PC-3 (cell line): ENCODE data around the gene KPNA2. TPM values are rescaled to one million over a fixed set of nuclear protein-coding genes. Genes with fewer than 3 reads are reported as not detected.
"Not testable (repeated sequence)": the region's sequence is repeated elsewhere in the genome, so short reads cannot be mapped to it uniquely, and the experiment has no call there.

Experiments used
- ATAC-seq: fragments of 200-7000 bp; cut with Tn5 transposase; 2 replicates; pipeline ENCODE4 v1.9.1; 2020; ENCODE audit warnings: mild to moderate bottlenecking, moderate library complexity
- BruUV-seq: library from RNA; stranded (reverse); fragments of 400-500 nt; replicated peaks from 2 replicates; lab custom pipeline; 2021; lab: Mats Ljungman, UMichigan
- CTCF ChIA-PET: fragments of 300-600 bp; sonication (Branson Sonifier 250); formaldehyde crosslinking; loops from one replicate; lab custom pipeline; 2022; ENCODE audit warnings: antibody characterized with exemption; lab: Charles Lee
- POLR2A ChIA-PET: fragments of 300-600 bp; sonication (Branson Sonifier 250); formaldehyde crosslinking; loops from one replicate; lab custom pipeline; 2022; ENCODE audit warnings: antibody characterized with exemption; ENCODE audit not compliant: unreplicated experiment; lab: Charles Lee
- DNase-seq: peaks from one replicate; pipeline ENCODE4 v3.0.0-alpha.2; 2015
- H2AFZ ChIP-seq: fragments of 300-600 bp; sonication (generic); 2 replicates; pipeline ENCODE4 v1.6.0; 2016; ENCODE audit warnings: antibody characterized with exemption, low read length
- H3F3A ChIP-seq: fragments of 300-600 bp; sonication (generic); one replicate; pipeline ENCODE4 v1.6.0; 2017; ENCODE audit warnings: antibody characterized with exemption, low read length, control low read depth, mild to moderate bottlenecking; ENCODE audit not compliant: unreplicated experiment
- H3K27ac ChIP-seq: fragments of 300-600 bp; sonication (generic); 2 replicates; pipeline ENCODE4 v1.5.1; 2016; ENCODE audit warnings: mild to moderate bottlenecking, low read length
- H3K27me3 ChIP-seq: fragments of 300-600 bp; sonication (generic); 2 replicates; pipeline ENCODE4 v1.6.1; 2016; ENCODE audit warnings: low read length, mixed read lengths
- H3K36me3 ChIP-seq: fragments of 300-600 bp; sonication (generic); 2 replicates; pipeline ENCODE4 v1.6.1; 2016; ENCODE audit warnings: low read depth, mixed run types, low read length, mixed read lengths
- H3K4me1 ChIP-seq: fragments of 300-600 bp; sonication (generic); 2 replicates; pipeline ENCODE4 v1.5.1; 2016; ENCODE audit warnings: low read length; ENCODE audit not compliant: insufficient read depth
- H3K4me2 ChIP-seq: fragments of 300-600 bp; sonication (generic); 2 replicates; pipeline ENCODE4 v1.6.0; 2016; ENCODE audit warnings: low read length
- H3K4me3 ChIP-seq: fragments of 300-600 bp; sonication (generic); 2 replicates; pipeline ENCODE4 v1.5.1; 2016; ENCODE audit warnings: mild to moderate bottlenecking, low read length, mixed read lengths
- H3K79me2 ChIP-seq: fragments of 300-600 bp; sonication (generic); 2 replicates; pipeline ENCODE4 v1.6.1; 2017; ENCODE audit warnings: low read length, mixed read lengths
- H3K9ac ChIP-seq: fragments of 300-600 bp; sonication (generic); 2 replicates; pipeline ENCODE4 v1.6.0; 2016; ENCODE audit warnings: mild to moderate bottlenecking, low read length
- H3K9me2 ChIP-seq: fragments of 300-600 bp; sonication (generic); replicated peaks from 2 replicates; pipeline ENCODE4 v1.6.1; 2016; ENCODE audit warnings: mixed run types, low read length, mixed read lengths
- H3K9me3 ChIP-seq: fragments of 300-600 bp; sonication (generic); 2 replicates; pipeline ENCODE4 v1.6.1; 2016; ENCODE audit warnings: low read length, mixed read lengths
- H4K20me1 ChIP-seq: fragments of 300-600 bp; sonication (generic); 2 replicates; pipeline ENCODE4 v1.6.1; 2016; ENCODE audit warnings: low read length, mixed read lengths
- EZH2 ChIP-seq: fragments of 300-600 bp; sonication (generic); IDR thresholded peaks from one replicate; pipeline ENCODE4 v1.6.1; 2017; ENCODE audit warnings: antibody characterized with exemption, mild to moderate bottlenecking, low read length; ENCODE audit not compliant: unreplicated experiment
- EZH2phosphoT487 ChIP-seq: fragments of 300-600 bp; sonication (generic); IDR thresholded peaks from 2 replicates; pipeline ENCODE4 v1.6.1; 2018; ENCODE audit warnings: mild to moderate bottlenecking, antibody characterized with exemption, low read length, borderline replicate concordance
- intact Hi-C: fragments of 100-400 bp; cut with micrococcal nuclease; formaldehyde crosslinking; loops from 2 replicates; pipeline ENCODE4 v1.9.0; 2023
- total RNA-seq: library from RNA; depleted of rRNA; stranded (reverse); fragments of >200 nt; gene quantifications from 2 replicates; pipeline ENCODE4 v1.2.3, GENCODE V29; 2014
- TF ChIP-seq, protein P1 (sequence below): fragments of 300-600 bp; sonication (generic); conservative IDR thresholded peaks from 2 replicates; pipeline ENCODE4 v1.5.1; 2017; ENCODE audit warnings: antibody characterized with exemption, low read depth, mild to moderate bottlenecking, low read length

The KPNA2 gene
- total RNA-seq, 1 experiment from 2014 or later: 288 TPM

DNA sequence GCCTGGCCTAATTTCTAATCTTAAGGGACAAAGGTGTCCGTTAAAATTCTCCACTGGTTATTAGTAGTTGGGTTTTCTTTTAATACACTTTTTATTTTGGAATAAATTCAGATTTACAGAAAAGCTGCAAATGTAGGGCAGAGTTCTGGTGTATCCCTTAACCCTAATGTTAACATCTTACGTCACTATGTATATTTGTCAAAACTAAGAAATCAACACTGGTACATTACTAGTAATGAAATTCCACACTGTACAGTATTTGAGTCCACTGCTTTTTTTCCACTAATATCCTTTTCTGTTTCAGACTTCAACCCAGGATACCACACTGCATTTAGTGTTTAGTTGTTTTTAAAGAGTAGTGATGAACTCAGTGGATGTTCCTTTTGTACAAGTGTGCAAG is 18.7 kb upstream of the KPNA2 start:
- H3K27ac ChIP-seq: no peak overlapping the region
- intact Hi-C loops: no loop called here
- H3K27me3 ChIP-seq: no peaks in the 10 kb centered on the region
- no TSS peak for BruUV-seq
- no peak overlapping the region for H3K4me3 ChIP-seq
- H3K4me1 ChIP-seq: peaks cover 5% of the 10 kb centered on the region
- CTCF ChIA-PET: no interaction called here
- ATAC-seq (no peak), DNase-seq (no peak)
- no peaks in the 10 kb centered on the region for H3K36me3 ChIP-seq
- no peaks in the 10 kb centered on the region for H4K20me1 ChIP-seq
- no peak overlapping the region for H3K4me2 ChIP-seq
- H3K9ac ChIP-seq: no peak overlapping the region
- no peaks in the 10 kb centered on the region for H3K9me3 ChIP-seq
- H3F3A ChIP-seq: no peaks in the 10 kb centered on the region
- TF ChIP-seq, protein P1, sequence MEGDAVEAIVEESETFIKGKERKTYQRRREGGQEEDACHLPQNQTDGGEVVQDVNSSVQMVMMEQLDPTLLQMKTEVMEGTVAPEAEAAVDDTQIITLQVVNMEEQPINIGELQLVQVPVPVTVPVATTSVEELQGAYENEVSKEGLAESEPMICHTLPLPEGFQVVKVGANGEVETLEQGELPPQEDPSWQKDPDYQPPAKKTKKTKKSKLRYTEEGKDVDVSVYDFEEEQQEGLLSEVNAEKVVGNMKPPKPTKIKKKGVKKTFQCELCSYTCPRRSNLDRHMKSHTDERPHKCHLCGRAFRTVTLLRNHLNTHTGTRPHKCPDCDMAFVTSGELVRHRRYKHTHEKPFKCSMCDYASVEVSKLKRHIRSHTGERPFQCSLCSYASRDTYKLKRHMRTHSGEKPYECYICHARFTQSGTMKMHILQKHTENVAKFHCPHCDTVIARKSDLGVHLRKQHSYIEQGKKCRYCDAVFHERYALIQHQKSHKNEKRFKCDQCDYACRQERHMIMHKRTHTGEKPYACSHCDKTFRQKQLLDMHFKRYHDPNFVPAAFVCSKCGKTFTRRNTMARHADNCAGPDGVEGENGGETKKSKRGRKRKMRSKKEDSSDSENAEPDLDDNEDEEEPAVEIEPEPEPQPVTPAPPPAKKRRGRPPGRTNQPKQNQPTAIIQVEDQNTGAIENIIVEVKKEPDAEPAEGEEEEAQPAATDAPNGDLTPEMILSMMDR: no peak
- TF ChIP-seq EZH2: no peak
- no peak for TF ChIP-seq EZH2phosphoT487
- no peaks in the 10 kb centered on the region for H3K79me2 ChIP-seq
- no peaks in the 10 kb centered on the region for H3K9me2 ChIP-seq
- POLR2A ChIA-PET: no interaction called here
- H2AFZ ChIP-seq: no peak overlapping the region

DNA sequence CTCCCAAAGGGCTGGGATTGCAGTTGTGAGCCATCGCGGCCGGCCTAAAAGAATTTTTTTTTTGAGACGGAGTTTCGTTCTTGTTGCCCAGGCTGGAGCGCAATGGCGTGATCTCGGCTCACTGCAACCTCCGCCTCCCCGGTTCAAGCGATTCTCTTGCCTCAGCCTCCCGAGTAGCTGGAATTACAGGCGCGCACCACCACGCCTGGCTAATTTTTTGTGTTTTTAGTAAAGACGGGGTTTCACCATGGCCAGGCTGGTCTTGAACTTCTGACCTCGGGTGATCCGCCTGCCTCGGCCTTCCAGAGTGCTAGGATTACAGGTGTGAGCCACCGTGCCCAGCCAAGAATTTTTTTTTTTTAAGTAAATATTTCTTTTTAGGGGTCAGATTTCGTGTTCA is 17.0 kb upstream of the KPNA2 start:
- POLR2A ChIA-PET, intact Hi-C loops, H3K9me2 ChIP-seq: not testable (repeated sequence)

DNA sequence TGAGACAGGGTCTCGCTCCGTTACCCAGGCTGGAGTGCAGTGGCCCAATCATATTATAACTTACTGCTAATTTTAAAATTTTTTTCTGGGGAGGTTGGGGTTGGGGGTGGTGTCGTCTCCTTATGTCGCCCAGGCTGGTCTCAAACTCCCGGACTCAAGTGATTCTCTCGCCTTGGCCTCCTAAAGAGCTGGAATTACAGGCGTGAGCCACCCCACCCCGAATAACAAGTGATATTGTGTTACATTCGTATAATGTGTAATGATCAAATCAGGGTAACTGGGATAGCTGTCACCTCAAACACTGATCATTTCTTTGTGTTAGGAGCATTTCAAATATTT is 16.2 kb upstream of the KPNA2 start:
- no peaks in the 10 kb centered on the region for H3K9me3 ChIP-seq
- no peaks in the 10 kb centered on the region for H3F3A ChIP-seq
- H3K27ac ChIP-seq: no peak overlapping the region
- intact Hi-C loops: loop anchor here (1.0 kb wide), 1 partner anchor 24 kb away; no protein-coding TSS in a partner anchor
- peak overlapping the region; percentile 16; the same call in 1 of the 2 replicates for H3K4me3 ChIP-seq
- H3K4me1 ChIP-seq: peaks cover 5% of the 10 kb centered on the region
- H4K20me1 ChIP-seq: no peaks in the 10 kb centered on the region
- TF ChIP-seq, protein P1: no peak
- no peak for TF ChIP-seq EZH2phosphoT487
- no peak for TF ChIP-seq EZH2
- no peaks in the 10 kb centered on the region for H3K27me3 ChIP-seq
- no peaks in the 10 kb centered on the region for H3K9me2 ChIP-seq
- H2AFZ ChIP-seq: no peak overlapping the region
- DNase-seq (no peak), ATAC-seq (no peak)
- ChIA-PET CTCF (interaction anchor here (1.0 kb wide), 1 partner anchor 8 kb away, joined by 5 read pairs; no protein-coding TSS in a partner anchor), POLR2A (interaction anchor here (0.6 kb wide), 1 partner anchor 13 kb away, joined by 3 read pairs; no protein-coding TSS in a partner anchor)
- H3K9ac ChIP-seq: no peak overlapping the region
- H3K79me2 ChIP-seq: no peaks in the 10 kb centered on the region
- no TSS peak for BruUV-seq
- H3K4me2 ChIP-seq: peak overlapping the region; percentile 68
- no peaks in the 10 kb centered on the region for H3K36me3 ChIP-seq

More for the DNA sequence above, 17.0 kb upstream of the KPNA2 start:
- H3K27me3 ChIP-seq, H3K79me2 ChIP-seq, H3K4me3 ChIP-seq, DNase-seq, H3K4me2 ChIP-seq, H3K4me1 ChIP-seq, ATAC-seq, H3K27ac ChIP-seq, H3K36me3 ChIP-seq, H3K9ac ChIP-seq, CTCF ChIA-PET, H4K20me1 ChIP-seq, H3K9me3 ChIP-seq, BruUV-seq, H3F3A ChIP-seq, H2AFZ ChIP-seq: not testable (repeated sequence)
